Stimulated activated CD8-positive, alpha-beta memory T cell treated with anti-CD3 and anti-CD28 coated beads, Interleukin-12 subunit alpha, Interleukin-12 subunit beta, amount 100 ng/mL, for 1 hour (primary cell): Measurements from ENCODE around the gene ELF1.
"Not testable (repeated sequence)": the region's sequence is repeated elsewhere in the genome, so short reads cannot be mapped to it uniquely, and the experiment has no call there.

Experiments
- DNase-seq: peaks from one replicate; pipeline ENCODE4 v3.0.0-alpha.2; 2020; ENCODE audit warnings: low read depth

Gene ELF1

GRCh38 chr13:40981361-40981760, 37.8 kb downstream of the ELF1 start:
- DNase-seq = no peak

GRCh38 chr13:40980461-40980860, 38.7 kb downstream of the ELF1 start:
- no peak for DNase-seq

GRCh38 chr13:40979232-40979631, 39.9 kb downstream of the ELF1 start:
- no peak for DNase-seq

GRCh38 chr13:40978109-40978508, 41.0 kb downstream of the ELF1 start:
- DNase-seq = not testable (repeated sequence)

GRCh38 chr13:40975441-40975840, 43.7 kb downstream of the ELF1 start:
- no peak for DNase-seq

- no peak for DNase-seq
Measured at GRCh38 chr13:40974460-40975407, 44.4 kb downstream of the ELF1 start.

- DNase-seq = no peak
Measured at GRCh38 chr13:40973409-40973808, 45.7 kb downstream of the ELF1 start.

- DNase-seq = no peak
Measured at GRCh38 chr13:40971321-40971720, 47.8 kb downstream of the ELF1 start.

- no peak for DNase-seq
Measured at GRCh38 chr13:40970803-40971202, 48.3 kb downstream of the ELF1 start.

- DNase-seq = no peak
Measured at GRCh38 chr13:40969169-40969901, 49.8 kb downstream of the ELF1 start.

GRCh38 chr13:40968416-40969000, 50.6 kb downstream of the ELF1 start:
- no peak for DNase-seq

- DNase-seq = no peak
Measured at GRCh38 chr13:40966298-40966697, 52.8 kb downstream of the ELF1 start.

GRCh38 chr13:40963927-40964326, 55.2 kb downstream of the ELF1 start:
- no peak for DNase-seq

GRCh38 chr13:40961826-40962225, 57.3 kb downstream of the ELF1 start:
- no peak for DNase-seq

- no peak for DNase-seq
Measured at GRCh38 chr13:40961214-40961613, 57.9 kb downstream of the ELF1 start.

GRCh38 chr13:40960716-40961115, 58.4 kb downstream of the ELF1 start:
- no peak for DNase-seq

- no peak for DNase-seq
Measured at GRCh38 chr13:40958655-40959054, 60.5 kb downstream of the ELF1 start.

- DNase-seq = no peak
Measured at GRCh38 chr13:40946485-40946884, 72.6 kb downstream of the ELF1 start.

GRCh38 chr13:40943073-40943472, 76.0 kb downstream of the ELF1 start:
- DNase-seq = no peak

GRCh38 chr13:40941581-40941980, 77.5 kb downstream of the ELF1 start:
- DNase-seq = no peak

GRCh38 chr13:40940841-40941240, 78.3 kb downstream of the ELF1 start:
- no peak for DNase-seq

GRCh38 chr13:40933508-40934204, 85.5 kb downstream of the ELF1 start:
- DNase-seq = no peak
